ENCODE measurements around the gene RPS6KB1. TPM values are rescaled to one million over a fixed set of nuclear protein-coding genes. Genes with fewer than 3 reads are reported as not detected.

Gene RPS6KB1
- total and polyA plus RNA-seq, 2 of the 8 experiments (the other 6 are each of a cell fraction or from before 2014, with no cell fraction given): 3.4 to 28.4 TPM

GRCh38 chr17:59874376-59874775 lies 18.5 kb upstream of the RPS6KB1 start:
- CTCF ChIA-PET (ENCODE audit: partially characterized antibody): interaction anchor here (1.5 kb wide), 1 partner anchor 121 kb away, joined by 4 read pairs; no protein-coding TSS in a partner anchor
- H2BK120ac ChIP-seq (replicated peaks; ENCODE audit: low read depth, low read length): no peak overlapping the region

More at GRCh38 chr17:59874376-59874775, 18.5 kb upstream of the RPS6KB1 start:
- H2AFZ ChIP-seq (ENCODE audit: low read length): no peak overlapping the region
- no peaks in the 10 kb centered on the region for H3K4me1 ChIP-seq (replicated peaks in 1 of 4; ENCODE audit: control insufficient read depth in 3 of 4, insufficient read depth in 4 of 4, low read length in 3 of 4)
- H4K20me1 ChIP-seq (replicated peaks in 1 of 2; ENCODE audit: control insufficient read depth in 1 of 2, insufficient read depth in 2 of 2, low read length in 2 of 2): no peaks in the 10 kb centered on the region
- FAIRE-seq (no peak), DNase-seq (ENCODE audit: low read depth in 1 of 2, low spot score in 2 of 2) (no peak)
- no peak overlapping the region for H3K56ac ChIP-seq (replicated peaks; ENCODE audit: insufficient read length, low read depth, low read length)
- H3K36me3 ChIP-seq (ENCODE audit: control insufficient read depth in 2 of 4, insufficient read depth in 4 of 4, low read length in 3 of 4): peaks cover 3 to 24% (median 10%) of the 10 kb centered on the region in 4 experiments; a peak in 6 of 8 replicates
- H3K23me2 ChIP-seq (ENCODE audit: low read depth, low read length): no peaks in the 10 kb centered on the region
- H3K23ac ChIP-seq (ENCODE audit: insufficient read length): no peak overlapping the region
- no peaks in the 10 kb centered on the region for H3K79me1 ChIP-seq (ENCODE audit: low read depth, low read length)
- no peak overlapping the region for H3K4me3 ChIP-seq (ENCODE audit: extremely low read depth in 1 of 4, insufficient read depth in 2 of 4, low read depth in 3 of 4, low read length in 4 of 4)
- H3K9me3 ChIP-seq (ENCODE audit: insufficient read depth in 2 of 2, low read depth in 1 of 2, low read length in 1 of 2): no peaks in the 10 kb centered on the region; a peak in 1 of 4 replicates
- H3K27me3 ChIP-seq (replicated peaks in 1 of 4; ENCODE audit: control insufficient read depth in 3 of 4, extremely low read depth in 1 of 4, insufficient read depth in 3 of 4, low read length in 3 of 4): no peaks in the 10 kb centered on the region
- H2BK15ac ChIP-seq (ENCODE audit: low read length): no peak overlapping the region
- TF ChIP-seq E2F6 (IDR thresholded peaks at IDR 0.05) (no peak), CREB1 (IDR thresholded peaks at IDR 0.05) (no peak), ZNF274 (IDR thresholded peaks at IDR 0.05; ENCODE audit: borderline replicate concordance, extremely low read depth, low read length) (no peak), NANOG (IDR thresholded peaks at IDR 0.05; ENCODE audit: insufficient read depth, low read depth, low read length, poor library complexity, severe bottlenecking) (no peak), CHD1 (IDR thresholded peaks at IDR 0.05; ENCODE audit: low read depth, low read length) (no peak), SIX5 (IDR thresholded peaks at IDR 0.05; ENCODE audit: low read depth, low read length) (no peak), TAF7 (optimal IDR thresholded peaks at IDR 0.05; ENCODE audit: borderline replicate concordance, low read depth, low read length) (no peak), TCF12 (IDR thresholded peaks at IDR 0.05; ENCODE audit: low read depth, low read length) (no peak), SIN3A (conservative IDR thresholded peaks at IDR 0.05 in 1 of 2, IDR thresholded peaks at IDR 0.05 in 1 of 2; ENCODE audit: low read depth in 1 of 2, low read length in 2 of 2) (no peak)
- H4K8ac ChIP-seq (ENCODE audit: extremely low read depth, insufficient read depth, low read length): no peak overlapping the region
- no peak overlapping the region for H2AK5ac ChIP-seq (ENCODE audit: low read depth, low read length)
- no peak overlapping the region for H3K4ac ChIP-seq (replicated peaks; ENCODE audit: insufficient read length, low read depth, low read length)
- H4K5ac ChIP-seq (ENCODE audit: insufficient read length, low read depth, low read length): no peak overlapping the region
- WGBS, 2 experiments (ENCODE audit: extremely low coverage in 1 of 2, insufficient coverage in 1 of 2, insufficient read length in 1 of 2, insufficient replicate concordance in 2 of 2, low coverage in 1 of 2, low lambda C conversion rate in 2 of 2, missing lambda C conversion rate in 1 of 2): 95% methylated on average over 2 of the region's 2 CpGs; no CpG with 5 or more reads in 1 of the 2 experiments
- no peak overlapping the region for H3K14ac ChIP-seq (ENCODE audit: insufficient read length)
- no peak overlapping the region for H2BK20ac ChIP-seq (ENCODE audit: low read length)
- no peak overlapping the region for H3K18ac ChIP-seq (ENCODE audit: extremely low read depth, low read length)
- H3K9ac ChIP-seq (replicated peaks in 1 of 4; ENCODE audit: extremely low read depth in 1 of 4, low read depth in 3 of 4, low read length in 3 of 4): no peak overlapping the region
- no peak overlapping the region for H3K4me2 ChIP-seq (ENCODE audit: insufficient read depth in 1 of 2, low read depth in 2 of 2, low read length in 2 of 2)
- no peak overlapping the region for H2BK5ac ChIP-seq (ENCODE audit: low read depth, low read length)
- no peaks in the 10 kb centered on the region for H3K79me2 ChIP-seq (ENCODE audit: control insufficient read depth in 1 of 2, insufficient read depth in 2 of 2, low read length in 2 of 2)
- H4K91ac ChIP-seq (replicated peaks; ENCODE audit: insufficient read length, low read length): no peak overlapping the region
- H3K27ac ChIP-seq (ENCODE audit: low read depth, low read length): no peak overlapping the region
- POLR2A ChIA-PET (ENCODE audit: partially characterized antibody): interaction anchor here (0.6 kb wide), 1 partner anchor 80 kb away, joined by 3 read pairs; no protein-coding TSS in a partner anchor
- H2BK12ac ChIP-seq (ENCODE audit: low read depth, low read length): no peak overlapping the region

All from H1 (cell line).